H4 (cell line): ENCODE results near the gene RGS3. TPM values are rescaled to one million over a fixed set of nuclear protein-coding genes. Genes with fewer than 3 reads are reported as not detected.
"Not testable (repeated sequence)": the region's sequence is repeated elsewhere in the genome, so short reads cannot be mapped to it uniquely, and the experiment has no call there.

Source experiments
- DNase-seq: peaks from one replicate; pipeline ENCODE4 v3.0.0-alpha.2; 2015; ENCODE audit warnings: low spot score
- total RNA-seq: library from RNA; depleted of rRNA; stranded (reverse); fragments of >200 nt; shearing (Covaris generic); gene quantifications from 2 replicates; pipeline ENCODE4 v1.2.3, GENCODE V29; 2014; rRNA removed

The RGS3 gene
- total RNA-seq = 36.4 and 37.1 TPM in 2 replicates

- DNase-seq = no peak
Observed at GRCh38 chr9:113463418-113464285, at the start of gene RGS3. Gene RGS3 (plus strand): TSS chr9:113463727. CDS start chr9:113463803, 76 bp downstream.

DNA sequence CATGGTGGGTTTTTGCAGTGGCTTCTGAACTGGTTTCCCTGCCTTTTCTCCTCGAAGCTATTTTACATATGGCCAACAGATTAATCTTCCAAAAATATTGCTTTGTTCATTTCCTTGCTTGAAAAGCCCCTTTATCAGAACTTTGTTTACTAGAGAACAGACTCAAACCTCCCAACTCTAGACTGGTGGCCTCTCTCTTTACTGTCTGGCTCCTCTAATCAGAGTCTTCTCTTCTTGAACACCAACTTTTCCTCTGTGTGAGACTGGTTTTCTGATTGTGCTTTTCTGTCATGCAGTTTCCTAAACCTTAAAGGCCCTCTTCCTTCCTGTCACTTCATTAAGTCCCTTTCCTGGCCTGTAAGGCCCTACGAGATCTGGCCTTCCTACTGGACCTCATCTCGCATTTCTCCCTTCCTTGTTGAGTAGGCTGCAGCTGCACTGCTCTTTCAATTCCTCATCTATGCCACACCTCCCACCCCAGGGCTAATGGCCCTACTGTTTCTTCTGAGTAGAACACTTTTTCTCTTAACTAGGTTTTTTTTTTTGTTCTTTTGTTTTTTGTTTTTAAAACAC lies 47.3 kb upstream of the RGS3 start:
- DNase-seq = no peak

DNA sequence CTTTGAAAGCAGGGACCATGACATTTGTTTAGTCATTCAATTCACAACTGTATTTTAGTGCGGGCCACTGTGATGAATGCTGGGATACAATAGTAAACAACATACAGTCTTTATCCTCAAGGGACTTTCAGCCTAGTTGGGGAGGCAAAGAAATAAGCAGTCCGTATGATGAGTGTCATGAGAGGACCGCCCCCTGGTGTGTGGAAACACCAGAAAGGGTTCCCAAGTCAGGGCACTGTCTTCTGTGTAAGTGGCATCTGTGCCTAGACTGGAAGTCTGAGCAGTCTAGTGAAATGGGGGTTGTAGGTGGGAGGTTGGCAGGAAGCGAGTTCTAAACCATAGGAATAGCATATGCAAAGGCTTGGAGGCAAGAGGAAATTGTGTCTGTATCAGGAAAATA lies 46.2 kb upstream of the RGS3 start:
- DNase-seq = no peak

- no peak for DNase-seq
Observed at GRCh38 chr9:113421726-113422125, 41.8 kb upstream of the RGS3 start.

DNA sequence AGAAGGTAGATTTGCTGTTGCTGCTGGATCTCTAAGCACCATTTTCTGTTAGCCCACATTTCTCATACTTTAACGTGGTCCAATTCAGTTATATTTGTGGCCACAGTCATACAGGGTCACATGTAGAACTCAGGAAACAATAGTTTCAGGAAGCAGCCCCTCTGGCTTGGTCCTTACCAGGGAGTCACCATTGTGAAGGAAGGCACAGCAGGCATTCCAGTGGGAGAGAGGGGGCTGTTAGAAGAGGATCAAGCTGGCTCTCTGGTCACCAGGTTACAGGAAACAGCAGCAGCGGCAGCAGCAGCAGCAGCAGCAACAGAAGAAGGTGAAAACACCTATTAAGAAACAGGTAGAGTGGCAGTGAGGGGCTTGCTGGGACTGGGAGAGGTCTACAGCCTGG lies 38.5 kb upstream of the RGS3 start:
- no peak for DNase-seq

GRCh38 chr9:113426701-113427100 lies 36.8 kb upstream of the RGS3 start:
- DNase-seq = no peak

- DNase-seq = peak; percentile 35
Observed at GRCh38 chr9:113427629-113428028, 35.9 kb upstream of the RGS3 start.

DNA sequence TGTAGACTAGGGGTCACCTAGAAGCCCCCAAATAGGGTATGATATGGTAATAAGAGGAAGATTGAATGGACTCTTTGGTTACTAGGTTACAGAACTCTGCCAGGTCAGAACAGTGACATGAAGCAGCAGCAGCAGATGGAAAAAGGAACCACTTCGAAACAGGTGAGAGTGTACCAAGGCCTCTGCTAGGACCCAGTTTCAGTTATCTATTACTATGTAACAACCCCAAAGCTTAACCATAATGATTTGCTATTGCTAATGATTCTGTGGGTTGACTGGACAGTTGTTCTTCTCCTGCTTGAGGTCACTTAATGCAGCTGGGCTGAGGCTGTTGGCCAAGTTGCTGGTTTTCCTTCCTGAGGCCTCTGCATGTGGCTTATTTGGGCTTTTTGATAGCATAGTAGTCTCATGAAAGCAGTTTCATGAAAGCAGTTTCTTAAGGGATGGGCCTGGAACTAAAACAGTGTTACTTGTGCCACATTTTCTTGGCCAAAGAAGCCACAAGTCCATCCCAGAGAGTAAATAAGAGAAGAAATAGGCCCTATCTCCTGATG lies 35.4 kb upstream of the RGS3 start:
- DNase-seq = no peak

GRCh38 chr9:113431191-113431590 lies 32.3 kb upstream of the RGS3 start:
- no peak for DNase-seq

- DNase-seq = no peak
Observed at GRCh38 chr9:113436728-113437515, 26.6 kb upstream of the RGS3 start.

GRCh38 chr9:113437716-113438115 lies 25.8 kb upstream of the RGS3 start:
- DNase-seq = not testable (repeated sequence)

GRCh38 chr9:113444736-113445135 lies 18.8 kb upstream of the RGS3 start:
- DNase-seq = no peak

- DNase-seq = peak; percentile 32
Observed at GRCh38 chr9:113446323-113446740, 17.2 kb upstream of the RGS3 start.

DNA sequence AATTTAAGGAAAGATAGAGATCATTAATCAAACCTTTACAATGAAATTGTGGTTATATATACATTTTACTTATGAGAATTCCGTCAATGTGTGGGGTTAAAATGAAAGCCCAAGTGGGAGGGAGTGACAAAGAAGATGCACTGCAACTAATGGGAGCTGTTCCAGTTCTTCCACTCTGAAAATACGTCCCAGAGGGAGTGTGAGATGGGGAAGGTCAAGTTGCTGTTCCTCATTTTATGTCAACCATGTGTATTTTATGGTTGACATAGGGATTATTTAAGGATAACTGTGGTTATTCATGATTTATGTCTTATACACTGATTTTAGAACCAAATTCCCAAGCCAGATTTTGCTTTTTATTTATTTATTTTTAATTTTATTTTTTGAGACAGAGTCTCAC lies 14.2 kb upstream of the RGS3 start:
- DNase-seq = no peak

DNA sequence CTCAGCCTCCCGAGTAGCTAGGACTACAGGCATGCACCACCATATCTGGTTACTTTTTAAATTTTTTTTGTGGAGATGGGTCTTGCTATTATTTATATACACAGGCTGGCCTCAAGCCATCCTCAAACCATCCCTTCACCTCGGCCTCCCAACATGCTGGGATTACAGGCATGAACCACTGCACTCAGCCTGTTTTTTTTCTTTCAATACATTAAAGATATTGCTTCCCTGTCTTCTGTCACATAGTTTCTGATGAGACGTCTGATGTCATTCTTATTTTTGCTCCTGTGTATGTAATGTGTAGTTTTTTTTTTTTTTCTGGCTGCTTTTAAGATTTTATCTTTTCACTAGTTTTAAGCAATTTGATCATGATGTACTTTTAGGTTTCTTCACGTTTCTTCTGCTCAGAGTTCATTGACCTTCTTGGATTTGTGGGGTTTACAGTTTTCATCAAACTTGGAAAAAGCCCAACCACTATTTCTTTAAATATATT lies 11.4 kb upstream of the RGS3 start:
- no peak for DNase-seq

DNA sequence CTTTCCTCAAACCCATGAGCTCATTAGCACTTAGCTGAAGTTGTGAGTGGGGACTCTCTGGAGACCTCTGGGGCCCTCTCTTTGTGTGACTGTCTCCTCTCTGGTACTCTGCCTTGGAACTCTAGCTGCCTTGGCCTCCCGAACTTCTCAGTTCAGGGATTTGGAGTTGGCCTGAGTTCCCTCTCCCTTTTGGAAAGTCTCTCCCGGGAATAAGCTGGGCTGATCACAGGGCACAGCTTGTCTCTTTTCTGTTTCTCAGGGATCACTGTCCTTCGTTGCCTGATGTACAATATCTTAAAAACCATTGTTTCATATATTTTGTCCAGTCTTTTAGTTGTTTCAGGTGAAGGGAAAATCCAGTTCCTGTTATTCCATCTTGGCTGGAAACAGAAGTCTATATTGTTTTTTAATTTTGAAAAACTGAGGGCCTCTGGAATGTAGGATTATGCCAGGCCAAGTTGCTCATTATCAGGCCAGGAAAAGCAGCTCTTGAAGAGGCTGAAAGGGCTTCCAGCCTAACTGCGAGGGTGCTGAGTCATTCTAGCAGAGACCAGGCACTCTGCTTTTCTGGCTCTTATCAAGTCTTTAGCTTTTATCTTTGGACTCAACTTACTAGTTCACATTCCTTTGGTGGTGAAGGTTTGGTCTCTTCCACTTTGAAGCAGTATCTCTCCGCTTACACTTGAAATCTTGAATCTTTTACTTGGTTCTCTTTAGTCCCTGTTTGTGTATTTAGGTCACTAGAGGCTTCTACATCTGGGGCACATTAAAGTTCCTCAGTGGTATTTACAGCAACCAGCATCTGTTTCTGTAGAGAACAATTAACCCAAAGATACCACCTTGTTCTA lies 8.4 kb upstream of the RGS3 start:
- DNase-seq = peak; percentile 49

GRCh38 chr9:113456235-113456634 lies 7.3 kb upstream of the RGS3 start:
- no peak for DNase-seq

DNA sequence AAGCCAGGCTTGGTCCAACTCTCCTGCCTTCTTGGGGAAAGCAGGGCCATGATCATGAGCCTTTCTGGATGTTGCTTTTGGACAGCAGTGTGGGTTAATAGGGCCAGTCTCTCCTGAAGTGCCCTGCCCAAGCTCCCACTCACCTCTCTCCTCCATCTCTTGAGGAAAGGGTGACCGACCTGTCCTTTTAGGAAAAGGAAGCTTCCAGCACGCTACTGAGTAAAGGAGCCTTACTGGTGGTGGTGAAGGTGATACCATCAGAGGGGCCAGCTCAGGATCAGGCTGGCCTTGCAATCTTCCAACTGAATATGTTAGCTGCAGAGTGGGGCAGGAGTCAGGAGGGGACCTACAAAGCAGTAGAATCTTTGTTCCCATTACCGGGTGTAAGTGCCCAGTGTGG lies 2.2 kb upstream of the RGS3 start:
- no peak for DNase-seq

- DNase-seq = no peak
Observed at GRCh38 chr9:113461943-113462342, 1.6 kb upstream of the RGS3 start.

DNA sequence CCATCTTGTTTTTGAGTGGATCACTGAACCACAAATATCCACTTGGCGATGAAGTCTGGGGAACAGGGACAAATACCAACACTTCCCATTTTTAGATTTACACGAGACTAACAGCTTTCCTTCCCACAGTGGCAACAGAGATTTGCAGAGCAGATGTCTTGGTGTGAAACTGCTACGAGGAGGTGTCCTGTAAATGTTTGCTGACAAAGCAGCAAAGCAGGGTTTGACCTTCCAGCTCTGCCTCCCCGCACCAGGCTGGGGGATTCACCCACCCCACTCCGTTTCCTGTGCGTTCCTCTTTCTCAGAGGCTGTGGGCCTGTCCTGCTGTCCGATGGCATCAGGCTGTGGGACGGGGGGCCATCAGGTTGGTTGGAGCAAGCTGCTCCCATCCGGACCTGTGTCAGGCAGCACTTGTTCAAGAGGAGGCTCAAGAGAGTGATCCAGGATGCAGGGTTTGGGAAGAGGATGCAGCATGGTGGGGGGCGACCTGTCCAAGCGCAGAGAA lies 693 bp upstream of the RGS3 start:
- DNase-seq = no peak

DNA sequence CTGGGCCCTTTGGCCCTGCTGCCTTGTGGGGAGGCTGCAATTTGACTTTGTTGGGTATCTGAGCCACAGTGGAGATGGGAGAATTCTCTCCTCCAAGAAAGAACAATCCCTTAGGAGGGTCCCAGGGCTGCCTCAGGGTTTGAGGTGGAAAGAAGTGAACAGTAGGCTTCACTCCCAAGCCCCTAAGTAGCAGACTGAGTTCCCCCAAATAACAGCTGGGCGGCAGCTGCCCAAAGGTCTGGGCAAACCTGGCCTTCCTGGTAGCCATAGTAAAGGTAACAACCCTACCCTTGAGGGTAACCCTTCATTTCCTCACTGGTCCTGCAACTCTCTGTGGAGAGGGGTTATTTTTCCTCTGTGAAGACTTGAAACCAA lies 746 bp downstream of the RGS3 start:
- no peak for DNase-seq
